Activated naive CD8-positive, alpha-beta T cell (primary cell): ENCODE results near the gene USB1.

Source experiments
- H3K27ac Mint-ChIP-seq: one replicate; pipeline ENCODE4 v1.8.0; 2021; ENCODE audit warnings: mixed read lengths
- H3K27me3 Mint-ChIP-seq: one replicate; pipeline ENCODE4 v1.8.0; 2021; ENCODE audit warnings: mixed read lengths
- H3K36me3 Mint-ChIP-seq: one replicate; pipeline ENCODE4 v1.8.0; 2021; ENCODE audit warnings: mixed read lengths
- H3K4me1 Mint-ChIP-seq: one replicate; pipeline ENCODE4 v1.8.0; 2021; ENCODE audit warnings: low read depth, mixed read lengths
- H3K4me3 Mint-ChIP-seq: one replicate; pipeline ENCODE4 v1.8.0; 2021; ENCODE audit warnings: mild to moderate bottlenecking, mixed read lengths
- H3K9me3 Mint-ChIP-seq: one replicate; pipeline ENCODE4 v1.8.0; 2021; ENCODE audit warnings: low read depth, mixed read lengths

USB1 gene

GRCh38 chr16:58039829-58040495 lies 38.8 kb downstream of the USB1 start:
- no peak overlapping the region for H3K27ac Mint-ChIP-seq
- no peaks in the 10 kb centered on the region for H3K36me3 Mint-ChIP-seq
- H3K27me3 Mint-ChIP-seq = no peaks in the 10 kb centered on the region
- no peak overlapping the region for H3K4me3 Mint-ChIP-seq
- no peaks in the 10 kb centered on the region for H3K4me1 Mint-ChIP-seq
- no peaks in the 10 kb centered on the region for H3K9me3 Mint-ChIP-seq

GRCh38 chr16:58040496-58040846 lies 39.3 kb downstream of the USB1 start:
- H3K9me3 Mint-ChIP-seq = no peaks in the 10 kb centered on the region
- no peaks in the 10 kb centered on the region for H3K27me3 Mint-ChIP-seq
- H3K4me3 Mint-ChIP-seq = no peak overlapping the region
- H3K4me1 Mint-ChIP-seq = no peaks in the 10 kb centered on the region
- no peaks in the 10 kb centered on the region for H3K36me3 Mint-ChIP-seq
- no peak overlapping the region for H3K27ac Mint-ChIP-seq

GRCh38 chr16:58040945-58041627 lies 39.9 kb downstream of the USB1 start:
- no peak overlapping the region for H3K4me3 Mint-ChIP-seq
- no peaks in the 10 kb centered on the region for H3K27me3 Mint-ChIP-seq
- no peaks in the 10 kb centered on the region for H3K4me1 Mint-ChIP-seq
- H3K9me3 Mint-ChIP-seq = no peaks in the 10 kb centered on the region
- no peaks in the 10 kb centered on the region for H3K36me3 Mint-ChIP-seq
- H3K27ac Mint-ChIP-seq = no peak overlapping the region

GRCh38 chr16:58041628-58041955 lies 40.4 kb downstream of the USB1 start:
- Mint-ChIP-seq H3K9me3 (no peaks in the 10 kb centered on the region), H3K27ac (no peak overlapping the region), H3K27me3 (no peaks in the 10 kb centered on the region), H3K4me3 (no peak overlapping the region), H3K4me1 (no peaks in the 10 kb centered on the region), H3K36me3 (no peaks in the 10 kb centered on the region)

GRCh38 chr16:58042001-58042885 lies 41.0 kb downstream of the USB1 start:
- no peaks in the 10 kb centered on the region for H3K36me3 Mint-ChIP-seq
- H3K4me1 Mint-ChIP-seq = no peaks in the 10 kb centered on the region
- H3K27ac Mint-ChIP-seq = no peak overlapping the region

GRCh38 chr16:58042886-58043515 lies 41.8 kb downstream of the USB1 start:
- H3K36me3 Mint-ChIP-seq = no peaks in the 10 kb centered on the region
- H3K4me1 Mint-ChIP-seq = no peaks in the 10 kb centered on the region
- H3K27ac Mint-ChIP-seq = no peak overlapping the region
- H3K4me3 Mint-ChIP-seq = no peak overlapping the region
- H3K27me3 Mint-ChIP-seq = no peaks in the 10 kb centered on the region
- no peaks in the 10 kb centered on the region for H3K9me3 Mint-ChIP-seq

More at GRCh38 chr16:58042001-58042885, 41.0 kb downstream of the USB1 start:
- H3K27me3 Mint-ChIP-seq = no peaks in the 10 kb centered on the region
- H3K9me3 Mint-ChIP-seq = no peaks in the 10 kb centered on the region
- no peak overlapping the region for H3K4me3 Mint-ChIP-seq

- Mint-ChIP-seq H3K36me3 (no peaks in the 10 kb centered on the region), H3K4me1 (no peaks in the 10 kb centered on the region), H3K27me3 (no peaks in the 10 kb centered on the region), H3K4me3 (no peak overlapping the region), H3K27ac (no peak overlapping the region), H3K9me3 (no peaks in the 10 kb centered on the region)
Observed at GRCh38 chr16:58043571-58044155, 42.5 kb downstream of the USB1 start.

- no peaks in the 10 kb centered on the region for H3K27me3 Mint-ChIP-seq
- no peak overlapping the region for H3K27ac Mint-ChIP-seq
- H3K9me3 Mint-ChIP-seq = no peaks in the 10 kb centered on the region
- no peaks in the 10 kb centered on the region for H3K4me1 Mint-ChIP-seq
- H3K36me3 Mint-ChIP-seq = no peaks in the 10 kb centered on the region
- H3K4me3 Mint-ChIP-seq = no peak overlapping the region
Observed at GRCh38 chr16:58044266-58045019, 43.2 kb downstream of the USB1 start.

GRCh38 chr16:58045096-58045495 lies 43.9 kb downstream of the USB1 start:
- Mint-ChIP-seq H3K9me3 (no peaks in the 10 kb centered on the region), H3K27ac (no peak overlapping the region), H3K27me3 (no peaks in the 10 kb centered on the region), H3K4me1 (no peaks in the 10 kb centered on the region), H3K4me3 (no peak overlapping the region), H3K36me3 (no peaks in the 10 kb centered on the region)

GRCh38 chr16:58046054-58046881 lies 45.1 kb downstream of the USB1 start:
- Mint-ChIP-seq H3K27me3 (no peaks in the 10 kb centered on the region), H3K4me3 (no peak overlapping the region), H3K27ac (no peak overlapping the region), H3K4me1 (no peaks in the 10 kb centered on the region), H3K36me3 (no peaks in the 10 kb centered on the region), H3K9me3 (no peaks in the 10 kb centered on the region)

- no peak overlapping the region for H3K27ac Mint-ChIP-seq
- no peaks in the 10 kb centered on the region for H3K27me3 Mint-ChIP-seq
- H3K4me1 Mint-ChIP-seq = no peaks in the 10 kb centered on the region
- H3K9me3 Mint-ChIP-seq = no peaks in the 10 kb centered on the region
- no peak overlapping the region for H3K4me3 Mint-ChIP-seq
- no peaks in the 10 kb centered on the region for H3K36me3 Mint-ChIP-seq
Observed at GRCh38 chr16:58046936-58047335, 45.7 kb downstream of the USB1 start.

- no peak overlapping the region for H3K27ac Mint-ChIP-seq
- no peaks in the 10 kb centered on the region for H3K9me3 Mint-ChIP-seq
- no peaks in the 10 kb centered on the region for H3K36me3 Mint-ChIP-seq
Observed at GRCh38 chr16:58047557-58048348, 46.5 kb downstream of the USB1 start.

More at GRCh38 chr16:58047557-58048348, 46.5 kb downstream of the USB1 start:
- H3K27me3 Mint-ChIP-seq = no peaks in the 10 kb centered on the region
- H3K4me1 Mint-ChIP-seq = no peaks in the 10 kb centered on the region
- H3K4me3 Mint-ChIP-seq = no peak overlapping the region
